GM18498 (cell line): ENCODE measurements around the gene ATP11A.

ENCODE experiments used
- ATAC-seq: cut with Tn5 transposase; IDR thresholded peaks from one replicate; pipeline ENCODE4 v1.9.1; 2021; ENCODE audit warnings: mild to moderate bottlenecking, moderate library complexity; ENCODE audit not compliant: unreplicated experiment

ATP11A gene

GRCh38 chr13:112899281-112900225 lies 209.7 kb downstream of the ATP11A start:
- ATAC-seq: no peak

GRCh38 chr13:112900226-112900600 lies 210.4 kb downstream of the ATP11A start:
- ATAC-seq: no peak

- no peak for ATAC-seq
Observed at GRCh38 chr13:112900691-112901091, 210.9 kb downstream of the ATP11A start.

GRCh38 chr13:112902101-112902651 lies 212.3 kb downstream of the ATP11A start:
- no peak for ATAC-seq

GRCh38 chr13:112902669-112903068 lies 212.8 kb downstream of the ATP11A start:
- no peak for ATAC-seq

GRCh38 chr13:112903071-112903577 lies 213.3 kb downstream of the ATP11A start:
- ATAC-seq: no peak

GRCh38 chr13:112903606-112904195 lies 213.9 kb downstream of the ATP11A start:
- no peak for ATAC-seq

- no peak for ATAC-seq
Observed at GRCh38 chr13:112904436-112904960, 214.7 kb downstream of the ATP11A start.

GRCh38 chr13:112905086-112905485 lies 215.2 kb downstream of the ATP11A start:
- ATAC-seq: no peak

GRCh38 chr13:112905619-112905989 lies 215.8 kb downstream of the ATP11A start:
- no peak for ATAC-seq

- no peak for ATAC-seq
Observed at GRCh38 chr13:112905990-112906641, 216.3 kb downstream of the ATP11A start.

GRCh38 chr13:112907286-112907685 lies 217.4 kb downstream of the ATP11A start:
- no peak for ATAC-seq

- ATAC-seq: no peak
Observed at GRCh38 chr13:112907871-112908331, 218.1 kb downstream of the ATP11A start.

GRCh38 chr13:112908342-112908741 lies 218.5 kb downstream of the ATP11A start:
- ATAC-seq: no peak

- no peak for ATAC-seq
Observed at GRCh38 chr13:112910016-112910415, 220.2 kb downstream of the ATP11A start.

- ATAC-seq: no peak
Observed at GRCh38 chr13:112910616-112911280, 220.9 kb downstream of the ATP11A start.

- no peak for ATAC-seq
Observed at GRCh38 chr13:112911285-112911701, 221.5 kb downstream of the ATP11A start.

GRCh38 chr13:112911883-112912282 lies 222.0 kb downstream of the ATP11A start:
- ATAC-seq: no peak

GRCh38 chr13:112912726-112913440 lies 223.0 kb downstream of the ATP11A start:
- ATAC-seq: no peak

GRCh38 chr13:112916296-112916695 lies 226.5 kb downstream of the ATP11A start:
- no peak for ATAC-seq
